Keratinocyte (primary cell): ENCODE results near the gene COQ8A.

Experiments
- EZH2 ChIP-seq: IDR thresholded peaks from one replicate; pipeline ENCODE4 v1.6.1; 2012; ENCODE audit warnings: inconsistent platforms, mild to moderate bottlenecking, low read length, moderate library complexity
- TF ChIP-seq, protein P1 (sequence below), 3 experiments: IDR thresholded peaks in 1 of 3; conservative IDR thresholded peaks in 1 of 3; optimal IDR thresholded peaks in 1 of 3; 2 replicates in 2 of 3; 3 replicates in 1 of 3; pipeline versions ENCODE3 to v1.5.1; 2011; ENCODE audit warnings: low read length in 3 of 3, mild to moderate bottlenecking in 3 of 3, moderate library complexity in 2 of 3, control low read depth in 1 of 3, inconsistent platforms in 1 of 3; ENCODE audit not compliant: insufficient read depth in 2 of 3; ENCODE audit errors: extremely low read depth in 1 of 3

GRCh38 chr1:226965581-226966440 lies 25.7 kb downstream of the COQ8A start:
- TF ChIP-seq, protein P1, sequence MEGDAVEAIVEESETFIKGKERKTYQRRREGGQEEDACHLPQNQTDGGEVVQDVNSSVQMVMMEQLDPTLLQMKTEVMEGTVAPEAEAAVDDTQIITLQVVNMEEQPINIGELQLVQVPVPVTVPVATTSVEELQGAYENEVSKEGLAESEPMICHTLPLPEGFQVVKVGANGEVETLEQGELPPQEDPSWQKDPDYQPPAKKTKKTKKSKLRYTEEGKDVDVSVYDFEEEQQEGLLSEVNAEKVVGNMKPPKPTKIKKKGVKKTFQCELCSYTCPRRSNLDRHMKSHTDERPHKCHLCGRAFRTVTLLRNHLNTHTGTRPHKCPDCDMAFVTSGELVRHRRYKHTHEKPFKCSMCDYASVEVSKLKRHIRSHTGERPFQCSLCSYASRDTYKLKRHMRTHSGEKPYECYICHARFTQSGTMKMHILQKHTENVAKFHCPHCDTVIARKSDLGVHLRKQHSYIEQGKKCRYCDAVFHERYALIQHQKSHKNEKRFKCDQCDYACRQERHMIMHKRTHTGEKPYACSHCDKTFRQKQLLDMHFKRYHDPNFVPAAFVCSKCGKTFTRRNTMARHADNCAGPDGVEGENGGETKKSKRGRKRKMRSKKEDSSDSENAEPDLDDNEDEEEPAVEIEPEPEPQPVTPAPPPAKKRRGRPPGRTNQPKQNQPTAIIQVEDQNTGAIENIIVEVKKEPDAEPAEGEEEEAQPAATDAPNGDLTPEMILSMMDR (optimal IDR thresholded peaks at IDR 0.05 in 1 of 3, IDR thresholded peaks at IDR 0.05 in 1 of 3, conservative IDR thresholded peaks at IDR 0.05 in 1 of 3; ENCODE audit: extremely low read depth in 1 of 3, insufficient read depth in 2 of 3, low read length in 3 of 3), result no peak
- TF ChIP-seq EZH2, result no peak
